ENCODE data around the gene TCF7L2.

Gene TCF7L2

DNA sequence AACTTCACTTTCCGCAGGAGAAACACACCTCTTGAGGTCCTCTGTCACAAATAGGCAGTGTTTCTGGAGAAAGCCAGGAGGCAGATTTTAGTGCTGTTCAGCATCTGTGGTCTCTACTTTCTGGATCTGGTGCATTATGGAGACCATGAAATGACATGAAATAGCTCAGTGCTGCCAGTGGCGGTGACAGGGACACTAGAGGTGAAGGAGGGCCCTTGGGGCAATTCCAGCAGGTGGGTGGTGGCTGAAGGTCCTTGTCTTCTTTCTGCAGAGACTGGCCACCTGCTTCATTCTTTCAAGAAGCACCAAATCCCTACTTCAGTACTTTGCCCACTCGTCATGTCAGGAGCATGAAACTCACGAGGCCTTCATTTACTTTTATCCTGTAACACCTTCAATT, 135.7 kb downstream of the TCF7L2 start:
- FAIRE-seq (no peak), DNase-seq (ENCODE audit: insufficient read length, low spot score) (no peak)

DNA sequence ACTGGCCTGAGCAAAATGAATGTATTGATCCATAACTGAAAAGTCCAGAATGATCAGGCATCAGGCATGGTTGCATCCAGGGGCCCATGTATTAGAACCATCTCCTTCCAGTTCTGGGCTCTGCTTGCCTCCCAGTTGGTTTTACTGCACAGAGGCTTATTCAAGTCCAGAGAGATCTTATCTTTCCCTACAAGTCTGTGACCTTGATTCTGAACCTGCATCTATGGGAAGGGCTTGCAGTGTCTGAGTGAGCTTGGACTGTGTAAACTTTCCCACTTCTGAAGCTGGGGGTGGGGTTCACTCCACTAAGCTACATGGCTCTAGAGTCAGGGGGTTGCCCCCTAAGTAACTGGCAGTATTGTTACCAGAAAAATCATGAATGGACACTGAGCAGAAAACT, 136.2 kb downstream of the TCF7L2 start:
- FAIRE-seq = no peak
- TF ChIP-seq, protein P1, sequence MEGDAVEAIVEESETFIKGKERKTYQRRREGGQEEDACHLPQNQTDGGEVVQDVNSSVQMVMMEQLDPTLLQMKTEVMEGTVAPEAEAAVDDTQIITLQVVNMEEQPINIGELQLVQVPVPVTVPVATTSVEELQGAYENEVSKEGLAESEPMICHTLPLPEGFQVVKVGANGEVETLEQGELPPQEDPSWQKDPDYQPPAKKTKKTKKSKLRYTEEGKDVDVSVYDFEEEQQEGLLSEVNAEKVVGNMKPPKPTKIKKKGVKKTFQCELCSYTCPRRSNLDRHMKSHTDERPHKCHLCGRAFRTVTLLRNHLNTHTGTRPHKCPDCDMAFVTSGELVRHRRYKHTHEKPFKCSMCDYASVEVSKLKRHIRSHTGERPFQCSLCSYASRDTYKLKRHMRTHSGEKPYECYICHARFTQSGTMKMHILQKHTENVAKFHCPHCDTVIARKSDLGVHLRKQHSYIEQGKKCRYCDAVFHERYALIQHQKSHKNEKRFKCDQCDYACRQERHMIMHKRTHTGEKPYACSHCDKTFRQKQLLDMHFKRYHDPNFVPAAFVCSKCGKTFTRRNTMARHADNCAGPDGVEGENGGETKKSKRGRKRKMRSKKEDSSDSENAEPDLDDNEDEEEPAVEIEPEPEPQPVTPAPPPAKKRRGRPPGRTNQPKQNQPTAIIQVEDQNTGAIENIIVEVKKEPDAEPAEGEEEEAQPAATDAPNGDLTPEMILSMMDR (IDR thresholded peaks at IDR 0.05; ENCODE audit: insufficient read depth, missing control alignments) = no peak

More for the DNA sequence above, 135.7 kb downstream of the TCF7L2 start:
- TF ChIP-seq, protein P1 (IDR thresholded peaks at IDR 0.05; ENCODE audit: insufficient read depth, missing control alignments) = no peak

DNA sequence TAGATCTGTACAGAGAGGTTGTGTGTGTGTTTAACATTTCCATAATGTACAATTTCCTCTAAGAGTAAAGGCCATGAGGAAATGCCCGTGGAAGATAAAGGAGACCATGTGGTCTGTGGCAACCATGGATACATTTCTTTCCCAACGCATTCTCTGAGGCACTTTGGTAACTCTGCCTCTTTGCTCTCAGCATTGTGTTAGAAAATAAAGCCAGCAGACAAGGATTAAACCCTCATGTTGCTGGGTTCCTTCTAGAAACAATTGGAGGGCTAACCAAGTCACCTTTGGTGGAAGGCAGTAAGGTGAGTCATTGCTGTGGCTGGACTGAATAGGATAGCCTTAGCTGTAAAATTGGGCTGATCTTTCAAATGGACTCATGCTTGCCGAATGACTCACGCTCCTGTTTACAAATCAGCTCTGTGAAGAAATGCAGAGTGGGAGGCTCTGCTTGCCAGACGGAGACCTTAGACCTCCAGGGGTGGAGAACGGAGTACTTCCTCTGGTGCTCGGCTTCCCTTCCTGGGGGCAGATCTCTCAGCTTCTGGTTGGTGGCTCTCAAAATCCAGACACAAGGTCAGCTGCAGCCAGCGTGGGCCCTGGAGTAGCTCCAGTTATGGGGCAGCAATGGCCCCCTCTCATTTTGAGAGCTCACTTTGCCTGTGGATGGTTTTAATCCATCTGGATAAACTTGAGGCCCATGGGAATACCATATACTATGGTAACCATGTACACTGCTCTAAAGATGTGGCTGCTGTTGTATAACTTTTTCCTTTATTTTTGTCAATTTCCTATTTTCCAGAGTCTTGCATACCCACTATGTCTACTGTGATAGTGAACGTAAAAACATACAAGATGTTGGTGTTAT, 137.3 kb downstream of the TCF7L2 start:
- TF ChIP-seq, protein P1 (IDR thresholded peaks at IDR 0.05; ENCODE audit: insufficient read depth, missing control alignments) = no peak
- no peak for DNase-seq (ENCODE audit: insufficient read length, low spot score)

More for the DNA sequence above, 136.2 kb downstream of the TCF7L2 start:
- DNase-seq (ENCODE audit: insufficient read length, low spot score) = no peak

DNA sequence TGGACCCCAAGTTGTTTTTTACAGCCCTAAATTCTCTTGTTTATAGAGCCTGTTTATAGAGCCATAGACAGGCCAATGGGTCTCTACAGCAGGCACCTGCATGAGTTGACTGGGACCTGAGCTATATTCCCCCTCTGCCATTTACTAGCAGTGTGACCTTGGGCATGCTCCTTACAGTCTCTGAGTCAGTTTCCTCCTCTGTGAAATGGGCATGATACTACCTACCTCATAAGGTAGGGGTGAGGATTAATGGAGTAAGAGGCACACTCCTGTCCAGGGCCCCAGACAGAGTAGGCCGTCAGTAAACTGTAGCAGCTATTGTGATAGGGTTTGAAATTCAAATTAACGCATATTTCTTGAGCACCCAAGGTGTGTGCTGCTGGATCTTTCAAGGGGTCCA, 138.1 kb downstream of the TCF7L2 start:
- TF ChIP-seq, protein P1 (IDR thresholded peaks at IDR 0.05; ENCODE audit: insufficient read depth, missing control alignments) = no peak
- FAIRE-seq = no peak

More for the DNA sequence above, 137.3 kb downstream of the TCF7L2 start:
- no peak for FAIRE-seq

DNA sequence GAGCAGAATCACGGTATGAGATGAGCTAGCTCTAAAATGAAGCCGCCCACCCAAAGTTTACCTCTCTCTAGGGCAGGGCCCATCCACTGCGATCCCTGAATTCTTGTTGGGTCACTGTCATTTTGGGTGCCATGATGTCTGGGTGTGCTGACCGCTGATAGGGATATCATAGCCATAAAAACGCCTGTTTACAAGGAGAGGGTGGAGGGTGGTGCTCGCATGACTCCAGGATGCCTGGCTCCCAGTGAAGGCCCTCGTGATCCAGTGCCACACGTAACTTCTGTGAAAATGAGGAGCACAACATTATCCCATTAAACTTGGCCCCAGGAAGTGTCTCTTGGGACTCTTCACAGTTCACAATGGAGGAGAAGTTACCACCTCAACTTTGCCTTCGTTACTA, 139.5 kb downstream of the TCF7L2 start:
- TF ChIP-seq, protein P1 (IDR thresholded peaks at IDR 0.05; ENCODE audit: insufficient read depth, missing control alignments) = no peak
- DNase-seq (ENCODE audit: insufficient read length, low spot score) = no peak
- FAIRE-seq = no peak

More for the DNA sequence above, 138.1 kb downstream of the TCF7L2 start:
- no peak for DNase-seq (ENCODE audit: insufficient read length, low spot score)

DNA sequence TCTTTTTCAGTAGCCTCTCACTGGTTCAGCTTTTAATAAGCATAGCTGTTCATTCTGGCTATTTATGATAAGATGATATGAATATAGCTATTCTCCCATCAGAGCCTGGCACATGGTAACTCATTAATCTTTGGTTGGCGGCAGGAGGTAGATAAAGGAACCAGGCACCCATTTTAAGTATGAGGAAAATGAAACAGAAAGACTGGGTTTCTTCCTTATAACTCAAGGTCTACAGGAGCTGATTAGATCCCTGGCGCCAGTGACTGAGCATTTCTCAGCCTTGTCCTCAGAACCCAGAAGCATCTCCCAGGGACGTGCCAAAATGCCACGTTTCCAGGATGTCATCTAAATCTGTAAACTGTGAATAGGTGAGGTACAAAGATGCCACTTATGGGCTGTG, 141.9 kb downstream of the TCF7L2 start:
- TF ChIP-seq, protein P1 (IDR thresholded peaks at IDR 0.05; ENCODE audit: insufficient read depth, missing control alignments) = no peak
- DNase-seq (ENCODE audit: insufficient read length, low spot score) (no peak), FAIRE-seq (no peak)
